Gastrocnemius medialis (tissue), 4 donors: ENCODE data around the gene RUSF1. TPM values are rescaled to one million over a fixed set of nuclear protein-coding genes. Genes with fewer than 3 reads are reported as not detected.
A peak's percentile ranks its signal among the peaks of the same experiment; 100 is the strongest.

Experiments
- ATAC-seq, 2 donors: fragments of 150-250 bp; one replicate each; pipeline ENCODE4 v1.9.1; 2016
- DNase-seq, 2 donors: peaks; one replicate each; pipeline ENCODE4 v3.0.0-alpha.2; 2019
- H3K27ac ChIP-seq, 4 donors: fragments of 200-600 bp; sonication (generic); 1 replicate in 1 of 4; 2 replicates in 3 of 4; pipeline ENCODE4 v1.5.1; 2016 to 2018; ENCODE audit warnings: mild to moderate bottlenecking in 2 of 4, moderate library complexity in 1 of 4
- H3K27me3 ChIP-seq, 3 donors: fragments of 200-600 bp; sonication (generic) in 2 of 3; 1 replicate in 1 of 3; 2 replicates in 2 of 3; pipeline versions ENCODE4 v1.5.1 to v1.6.0; 2016 to 2019; ENCODE audit warnings: mild to moderate bottlenecking in 1 of 3, moderate library complexity in 1 of 3
- H3K36me3 ChIP-seq, 2 donors: fragments of 200-600 bp; sonication (generic) in 1 of 2; one replicate each; pipeline ENCODE4 v1.5.1; 2017 to 2018
- H3K4me1 ChIP-seq, 2 donors: fragments of 200-600 bp; sonication (generic) in 1 of 2; one replicate each; pipeline ENCODE4 v1.5.1; 2016 to 2017; ENCODE audit warnings: mild to moderate bottlenecking in 2 of 2
- H3K4me3 ChIP-seq, 4 donors: fragments of 200-600 bp; sonication (generic) in 3 of 4; 1 replicate in 1 of 4; 2 replicates in 3 of 4; pipeline ENCODE4 v1.5.1; 2016 to 2019; ENCODE audit warnings: mild to moderate bottlenecking in 2 of 4
- H3K9me3 ChIP-seq, 3 donors: fragments of 200-600 bp; sonication (generic) in 2 of 3; 1 replicate in 1 of 3; 2 replicates in 2 of 3; pipeline ENCODE4 v1.5.1; 2016 to 2019
- POLR2A ChIP-seq, 2 donors: fragments of 450-650 bp; IDR thresholded peaks; one replicate each; pipeline ENCODE4 v1.6.1; 2017; ENCODE audit warnings: antibody characterized with exemption in 2 of 2, mild to moderate bottlenecking in 2 of 2, moderate library complexity in 2 of 2
- in situ Hi-C, 4 donors: fragments of 200-750 bp; cut with MboI; loops; one replicate each; pipeline versions ENCODE4 v1.15.0 to v1.8.0; 2017; ENCODE audit warnings: low sequenced_read_pairs in 4 of 4
- intact Hi-C: fragments of 100-400 bp; cut with DNase I; formaldehyde crosslinking; loops from one replicate; pipeline ENCODE4 v1.15.1; 2023; ENCODE audit warnings: low total_unique reads
- total RNA-seq, 4 donors: library from RNA; depleted of rRNA; stranded (reverse); fragments of >200 nt; gene quantifications; one replicate each; pipeline versions ENCODE4 v1.1.0 to v1.2.3, GENCODE V29; 2016
- TF ChIP-seq, protein P1 (sequence below), 5 experiments: fragments of 450-650 bp in 3 of 5; fragments of 200-600 bp in 2 of 5; sonication (generic) in 2 of 5; IDR thresholded peaks in 4 of 5; conservative IDR thresholded peaks in 1 of 5; 1 replicate in 4 of 5; 2 replicates in 1 of 5; pipeline ENCODE4 v1.5.1; 2016 to 2019; ENCODE audit warnings: antibody characterized with exemption in 5 of 5, mild to moderate bottlenecking in 3 of 5, moderate library complexity in 3 of 5

Gene RUSF1
- total RNA-seq, 4 donors from 2014 or later: 6.7 to 15.1 (median 8.5) TPM

DNA sequence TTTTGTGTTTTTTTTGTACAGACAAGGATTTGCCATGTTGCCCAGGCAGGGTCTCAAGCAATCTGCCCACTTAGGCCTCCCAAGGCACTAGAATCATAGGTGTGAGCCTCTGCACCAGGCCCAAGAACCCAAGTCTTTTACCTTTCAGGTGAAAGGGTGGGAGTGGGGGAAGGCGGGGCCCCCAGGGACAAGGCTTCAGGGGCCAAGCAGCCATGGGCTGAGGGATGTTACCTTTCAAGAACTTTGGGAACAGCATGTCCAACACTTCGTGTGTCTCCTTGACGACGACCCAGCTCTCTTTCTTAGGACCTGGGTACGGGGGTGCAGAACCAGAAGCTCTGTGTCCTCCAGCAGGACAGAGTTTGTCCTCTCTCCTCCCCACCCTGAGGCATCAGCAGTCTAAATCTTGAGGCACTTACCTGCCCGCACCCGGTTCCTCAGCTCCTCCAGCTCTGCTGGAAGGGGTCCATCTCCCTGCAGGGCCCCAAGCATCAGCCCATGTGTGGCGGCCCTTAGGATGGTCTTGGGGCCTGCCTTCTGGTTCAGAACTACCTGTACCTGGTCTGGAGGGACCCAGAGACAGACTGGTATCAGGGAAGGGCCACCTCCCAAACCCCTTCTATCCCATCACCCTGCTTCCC, 16.3 kb downstream of the RUSF1 start:
- Histone ChIP-seq H3K27ac (no peak overlapping the region), H3K4me1 (peaks cover 8 to 19% of the 10 kb centered on the region in 2 donors), H3K36me3 (peaks cover 0 to 53% of the 10 kb centered on the region in 2 donors), H3K27me3 (peaks cover 14 to 15% (median 14%) of the 10 kb centered on the region in 3 donors), H3K9me3 (no peaks in the 10 kb centered on the region), H3K4me3 (no peak overlapping the region)
- TF ChIP-seq, protein P1, sequence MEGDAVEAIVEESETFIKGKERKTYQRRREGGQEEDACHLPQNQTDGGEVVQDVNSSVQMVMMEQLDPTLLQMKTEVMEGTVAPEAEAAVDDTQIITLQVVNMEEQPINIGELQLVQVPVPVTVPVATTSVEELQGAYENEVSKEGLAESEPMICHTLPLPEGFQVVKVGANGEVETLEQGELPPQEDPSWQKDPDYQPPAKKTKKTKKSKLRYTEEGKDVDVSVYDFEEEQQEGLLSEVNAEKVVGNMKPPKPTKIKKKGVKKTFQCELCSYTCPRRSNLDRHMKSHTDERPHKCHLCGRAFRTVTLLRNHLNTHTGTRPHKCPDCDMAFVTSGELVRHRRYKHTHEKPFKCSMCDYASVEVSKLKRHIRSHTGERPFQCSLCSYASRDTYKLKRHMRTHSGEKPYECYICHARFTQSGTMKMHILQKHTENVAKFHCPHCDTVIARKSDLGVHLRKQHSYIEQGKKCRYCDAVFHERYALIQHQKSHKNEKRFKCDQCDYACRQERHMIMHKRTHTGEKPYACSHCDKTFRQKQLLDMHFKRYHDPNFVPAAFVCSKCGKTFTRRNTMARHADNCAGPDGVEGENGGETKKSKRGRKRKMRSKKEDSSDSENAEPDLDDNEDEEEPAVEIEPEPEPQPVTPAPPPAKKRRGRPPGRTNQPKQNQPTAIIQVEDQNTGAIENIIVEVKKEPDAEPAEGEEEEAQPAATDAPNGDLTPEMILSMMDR (IDR thresholded peaks at IDR 0.05 in 4 of 5, conservative IDR thresholded peaks at IDR 0.05 in 1 of 5): no peak
- no peak for TF ChIP-seq POLR2A (IDR thresholded peaks at IDR 0.05)
- ATAC-seq (no peak), DNase-seq (no peak)
- intact Hi-C loops (no loop called here), in situ Hi-C loops (no loop called here)

DNA sequence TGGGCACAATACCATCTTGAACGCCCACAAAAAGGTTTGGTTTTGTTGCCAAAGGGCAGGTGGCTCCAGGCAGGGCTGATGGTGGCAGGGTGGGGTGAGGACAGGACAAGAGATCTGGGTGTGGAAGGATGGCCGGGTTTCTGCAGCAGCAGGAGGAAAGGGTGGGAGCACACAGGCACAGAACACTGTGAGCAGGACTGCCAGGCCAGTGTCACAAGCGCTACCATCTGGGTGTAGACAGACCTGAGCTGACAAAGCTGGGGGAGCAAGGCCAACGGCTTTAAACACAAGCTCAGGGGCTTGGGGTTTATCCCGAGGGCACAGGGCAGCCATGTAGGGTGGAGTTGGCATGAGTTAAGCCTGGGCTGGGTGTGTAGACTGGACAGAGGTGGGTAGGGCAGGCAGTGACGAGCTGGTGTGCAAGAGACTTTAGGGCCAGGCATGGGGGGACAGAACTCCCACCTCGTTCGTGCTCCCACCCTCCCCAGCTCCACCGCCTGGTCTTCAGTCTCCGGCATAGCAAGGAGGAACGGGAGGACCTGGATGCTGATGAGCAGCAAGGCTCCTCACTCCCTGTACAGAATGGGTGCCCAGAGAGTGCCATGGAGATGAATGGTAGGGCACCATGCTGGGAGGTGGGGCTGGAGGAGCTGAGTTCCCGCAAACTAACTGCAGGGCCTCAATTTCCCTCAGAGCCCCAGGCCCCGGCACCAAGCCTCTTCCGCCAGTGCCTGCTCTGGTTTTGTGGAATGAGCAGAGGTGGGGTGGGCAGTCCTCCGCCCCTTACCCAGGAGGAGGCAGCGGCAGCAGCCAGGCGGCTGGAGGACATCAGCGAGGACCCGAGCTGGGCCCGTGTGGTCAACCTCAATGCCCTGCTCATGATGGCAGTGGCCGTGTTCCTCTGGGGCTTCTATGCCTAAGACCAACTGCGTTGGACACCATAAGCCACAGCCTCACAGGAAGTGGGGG, 18.3 kb downstream of the RUSF1 start:
- H3K4me1 ChIP-seq: peaks cover 8 to 19% of the 10 kb centered on the region in 2 donors
- in situ Hi-C loops (no loop called here), intact Hi-C loops (no loop called here)
- H3K9me3 ChIP-seq: no peaks in the 10 kb centered on the region
- ATAC-seq (no peak), DNase-seq (no peak)
- H3K27ac ChIP-seq: no peak overlapping the region
- H3K36me3 ChIP-seq: peaks cover 0 to 33% of the 10 kb centered on the region in 2 donors
- H3K27me3 ChIP-seq: peaks cover 33 to 35% (median 34%) of the 10 kb centered on the region in 3 donors
- TF ChIP-seq POLR2A (IDR thresholded peaks at IDR 0.05): no peak
- TF ChIP-seq, protein P1 (IDR thresholded peaks at IDR 0.05 in 4 of 5, conservative IDR thresholded peaks at IDR 0.05 in 1 of 5): no peak
- H3K4me3 ChIP-seq: no peak overlapping the region

DNA sequence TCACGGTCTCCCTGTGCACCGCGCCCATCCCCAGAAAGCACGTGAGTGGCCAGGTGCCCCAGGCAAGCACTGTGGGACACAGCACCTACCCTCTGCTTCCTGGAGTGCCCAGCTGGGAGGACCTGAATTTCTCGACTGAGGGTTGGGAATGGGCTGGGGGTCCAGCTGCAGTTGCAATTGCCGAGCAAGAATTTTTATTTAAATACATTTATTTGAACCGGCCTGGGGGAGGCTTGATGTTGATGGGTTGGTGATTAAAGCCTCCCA, 19.0 kb downstream of the RUSF1 start:
- DNase-seq (no peak), ATAC-seq (no peak)
- Histone ChIP-seq H3K4me3 (no peak overlapping the region), H3K27ac (no peak overlapping the region), H3K27me3 (peaks cover 36 to 40% (median 38%) of the 10 kb centered on the region in 3 donors), H3K4me1 (peaks cover 8 to 19% of the 10 kb centered on the region in 2 donors), H3K9me3 (no peaks in the 10 kb centered on the region), H3K36me3 (peaks cover 0 to 27% of the 10 kb centered on the region in 2 donors)
- in situ Hi-C loops: no loop called here
- intact Hi-C loops: no loop called here
- TF ChIP-seq, protein P1 (IDR thresholded peaks at IDR 0.05 in 4 of 5, conservative IDR thresholded peaks at IDR 0.05 in 1 of 5): no peak
- no peak for TF ChIP-seq POLR2A (IDR thresholded peaks at IDR 0.05)

DNA sequence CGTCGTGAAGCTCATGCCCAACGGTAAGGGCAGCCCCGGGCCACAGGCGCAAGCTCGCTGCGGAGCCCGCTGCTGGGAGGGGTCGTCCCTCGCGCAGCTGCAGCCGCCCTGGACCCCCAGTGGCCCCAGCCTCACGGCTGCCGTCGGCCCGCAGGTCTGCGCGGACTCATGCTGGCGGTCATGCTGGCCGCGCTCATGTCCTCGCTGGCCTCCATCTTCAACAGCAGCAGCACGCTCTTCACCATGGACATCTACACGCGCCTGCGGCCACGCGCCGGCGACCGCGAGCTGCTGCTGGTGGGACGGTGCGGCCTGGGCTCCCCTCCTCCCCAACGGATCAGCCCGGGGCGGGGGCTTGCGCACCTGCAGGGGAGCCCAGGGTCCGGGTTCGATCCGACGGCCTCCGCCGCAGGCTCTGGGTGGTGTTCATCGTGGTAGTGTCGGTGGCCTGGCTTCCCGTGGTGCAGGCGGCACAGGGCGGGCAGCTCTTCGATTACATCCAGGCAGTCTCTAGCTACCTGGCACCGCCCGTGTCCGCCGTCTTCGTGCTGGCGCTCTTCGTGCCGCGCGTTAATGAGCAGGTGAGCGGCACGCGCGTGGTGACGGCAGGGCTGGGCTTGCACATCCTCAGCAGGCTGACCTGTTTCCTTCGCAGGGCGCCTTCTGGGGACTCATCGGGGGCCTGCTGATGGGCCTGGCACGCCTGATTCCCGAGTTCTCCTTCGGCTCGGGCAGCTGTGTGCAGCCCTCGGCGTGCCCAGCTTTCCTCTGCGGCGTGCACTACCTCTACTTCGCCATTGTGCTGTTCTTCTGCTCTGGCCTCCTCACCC, 19.5 kb downstream of the RUSF1 start:
- in situ Hi-C loops: no loop called here
- H3K4me3 ChIP-seq: peak overlapping the region; percentile 45 to 78 (median 60)
- H3K9me3 ChIP-seq: no peaks in the 10 kb centered on the region
- intact Hi-C loops: no loop called here
- H3K27ac ChIP-seq: no peak overlapping the region
- TF ChIP-seq, protein P1 (IDR thresholded peaks at IDR 0.05 in 4 of 5, conservative IDR thresholded peaks at IDR 0.05 in 1 of 5): no peak
- no peak for TF ChIP-seq POLR2A (IDR thresholded peaks at IDR 0.05)
- H3K4me1 ChIP-seq: peaks cover 8 to 19% of the 10 kb centered on the region in 2 donors
- ATAC-seq (peak in 1 of 2 donors; percentile 7), DNase-seq (no peak)
- H3K27me3 ChIP-seq: peaks cover 36 to 40% (median 38%) of the 10 kb centered on the region in 3 donors
- H3K36me3 ChIP-seq: peaks cover 0 to 22% of the 10 kb centered on the region in 2 donors
